Activated T-helper 1 cell treated with anti-CD3 and anti-CD28 coated beads, Interleukin-12 subunit alpha, Interleukin-12 subunit beta, Interleukin-2, Interleukin-4 antibody, amounts not matched to agents 30 ng/mL and 10 ng/mL and 1 ng/mL, durations not matched to agents 14 hours and 24 hours and 36 hours (primary cell): ENCODE measurements around the gene PPP2R2C. TPM values are rescaled to one million over a fixed set of nuclear protein-coding genes. Genes with fewer than 3 reads are reported as not detected.

Source experiments
- DNase-seq: peaks from one replicate; pipeline ENCODE4 v3.0.0; 2021; ENCODE audit warnings: low spot score
- H3K27ac Mint-ChIP-seq: one replicate; pipeline ENCODE4 v1.8.0; 2021; ENCODE audit warnings: mild to moderate bottlenecking, mixed read lengths
- H3K27me3 Mint-ChIP-seq: one replicate; pipeline ENCODE4 v1.8.0; 2022; ENCODE audit warnings: mild to moderate bottlenecking, moderate library complexity, mixed read lengths; ENCODE audit not compliant: insufficient read depth
- H3K36me3 Mint-ChIP-seq: one replicate; pipeline ENCODE4 v1.8.0; 2021; ENCODE audit warnings: low read depth, mixed read lengths
- H3K4me1 Mint-ChIP-seq: one replicate; pipeline ENCODE4 v1.8.0; 2021; ENCODE audit warnings: low read depth, mixed read lengths
- H3K4me3 Mint-ChIP-seq: one replicate; pipeline ENCODE4 v1.8.0; 2021; ENCODE audit warnings: mild to moderate bottlenecking, moderate library complexity, mixed read lengths
- H3K9me3 Mint-ChIP-seq: one replicate; pipeline ENCODE4 v1.8.0; 2021; ENCODE audit warnings: mixed read lengths
- intact Hi-C: fragments of 100-400 bp; cut with micrococcal nuclease; formaldehyde crosslinking; loops from one replicate; pipeline ENCODE4 v1.15.1; 2024
- total RNA-seq: library from RNA; stranded (reverse); gene quantifications from 2 replicates; pipeline ENCODE4 v1.2.3, GENCODE V29; 2022

Gene PPP2R2C
- total RNA-seq, 1 donor from 2014 or later, result not detected

GRCh38 chr4:6470502-6471306 is 1.7 kb downstream of the PPP2R2C start:
- H3K27ac Mint-ChIP-seq, result no peak overlapping the region
- no peak for DNase-seq
- H3K36me3 Mint-ChIP-seq, result no peaks in the 10 kb centered on the region
- peak overlapping the region; percentile 2 for H3K4me3 Mint-ChIP-seq
- H3K4me1 Mint-ChIP-seq, result no peaks in the 10 kb centered on the region
- peaks cover 44% of the 10 kb centered on the region for H3K27me3 Mint-ChIP-seq
- no peaks in the 10 kb centered on the region for H3K9me3 Mint-ChIP-seq
- intact Hi-C loops, result no loop called here

- Mint-ChIP-seq H3K4me3 (peak overlapping the region; percentile 2), H3K4me1 (no peaks in the 10 kb centered on the region), H3K27ac (no peak overlapping the region), H3K27me3 (peaks cover 44% of the 10 kb centered on the region), H3K36me3 (no peaks in the 10 kb centered on the region), H3K9me3 (no peaks in the 10 kb centered on the region)
- no peak for DNase-seq
- intact Hi-C loops, result no loop called here
Measured at GRCh38 chr4:6469898-6470501, 2.4 kb downstream of the PPP2R2C start.

- intact Hi-C loops, result no loop called here
- H3K4me3 Mint-ChIP-seq, result no peak overlapping the region
- no peaks in the 10 kb centered on the region for H3K9me3 Mint-ChIP-seq
- H3K27me3 Mint-ChIP-seq, result peaks cover 47% of the 10 kb centered on the region
- no peaks in the 10 kb centered on the region for H3K4me1 Mint-ChIP-seq
- H3K36me3 Mint-ChIP-seq, result no peaks in the 10 kb centered on the region
- DNase-seq, result no peak
- peak overlapping the region; percentile 30 for H3K27ac Mint-ChIP-seq
Measured at GRCh38 chr4:6469144-6469543, 3.3 kb downstream of the PPP2R2C start.

- no peaks in the 10 kb centered on the region for H3K36me3 Mint-ChIP-seq
- no peaks in the 10 kb centered on the region for H3K9me3 Mint-ChIP-seq
- DNase-seq, result no peak
- no peak overlapping the region for H3K4me3 Mint-ChIP-seq
- no peaks in the 10 kb centered on the region for H3K4me1 Mint-ChIP-seq
- H3K27ac Mint-ChIP-seq, result no peak overlapping the region
- intact Hi-C loops, result no loop called here
- peaks cover 45% of the 10 kb centered on the region for H3K27me3 Mint-ChIP-seq
Measured at GRCh38 chr4:6468376-6468775, 4.0 kb downstream of the PPP2R2C start.

- Mint-ChIP-seq H3K4me1 (no peaks in the 10 kb centered on the region), H3K27me3 (peaks cover 38% of the 10 kb centered on the region), H3K9me3 (no peaks in the 10 kb centered on the region), H3K27ac (no peak overlapping the region), H3K36me3 (no peaks in the 10 kb centered on the region), H3K4me3 (no peak overlapping the region)
- intact Hi-C loops, result no loop called here
- DNase-seq, result no peak
Measured at GRCh38 chr4:6467600-6467999, 4.8 kb downstream of the PPP2R2C start.

- H3K36me3 Mint-ChIP-seq, result no peaks in the 10 kb centered on the region
- peaks cover 38% of the 10 kb centered on the region for H3K27me3 Mint-ChIP-seq
- intact Hi-C loops, result no loop called here
- H3K4me3 Mint-ChIP-seq, result no peak overlapping the region
- no peak overlapping the region for H3K27ac Mint-ChIP-seq
- no peaks in the 10 kb centered on the region for H3K9me3 Mint-ChIP-seq
- DNase-seq, result no peak
- no peaks in the 10 kb centered on the region for H3K4me1 Mint-ChIP-seq
Measured at GRCh38 chr4:6466756-6467381, 5.5 kb downstream of the PPP2R2C start.

- H3K4me3 Mint-ChIP-seq, result no peak overlapping the region
Measured at GRCh38 chr4:6465955-6466354, 6.5 kb downstream of the PPP2R2C start.

GRCh38 chr4:6464842-6465588 is 7.4 kb downstream of the PPP2R2C start:
- no peak overlapping the region for H3K4me3 Mint-ChIP-seq
- peaks cover 36% of the 10 kb centered on the region for H3K27me3 Mint-ChIP-seq
- DNase-seq, result no peak
- H3K36me3 Mint-ChIP-seq, result no peaks in the 10 kb centered on the region
- H3K4me1 Mint-ChIP-seq, result no peaks in the 10 kb centered on the region
- no peak overlapping the region for H3K27ac Mint-ChIP-seq
- intact Hi-C loops, result no loop called here
- no peaks in the 10 kb centered on the region for H3K9me3 Mint-ChIP-seq

More at GRCh38 chr4:6465955-6466354, 6.5 kb downstream of the PPP2R2C start:
- H3K9me3 Mint-ChIP-seq, result no peaks in the 10 kb centered on the region
- no peaks in the 10 kb centered on the region for H3K4me1 Mint-ChIP-seq
- peaks cover 38% of the 10 kb centered on the region for H3K27me3 Mint-ChIP-seq
- intact Hi-C loops, result no loop called here
- no peak overlapping the region for H3K27ac Mint-ChIP-seq
- DNase-seq, result no peak
- no peaks in the 10 kb centered on the region for H3K36me3 Mint-ChIP-seq

- H3K4me1 Mint-ChIP-seq, result no peaks in the 10 kb centered on the region
- H3K27me3 Mint-ChIP-seq, result peaks cover 23% of the 10 kb centered on the region
- H3K36me3 Mint-ChIP-seq, result no peaks in the 10 kb centered on the region
- no peak overlapping the region for H3K27ac Mint-ChIP-seq
- no peak for DNase-seq
- no peak overlapping the region for H3K4me3 Mint-ChIP-seq
- no peaks in the 10 kb centered on the region for H3K9me3 Mint-ChIP-seq
- intact Hi-C loops, result no loop called here
Measured at GRCh38 chr4:6463311-6464289, 8.8 kb downstream of the PPP2R2C start.

- Mint-ChIP-seq H3K4me1 (no peaks in the 10 kb centered on the region), H3K27ac (no peak overlapping the region), H3K27me3 (peaks cover 17% of the 10 kb centered on the region), H3K4me3 (no peak overlapping the region), H3K36me3 (no peaks in the 10 kb centered on the region), H3K9me3 (no peaks in the 10 kb centered on the region)
- DNase-seq, result no peak
- intact Hi-C loops, result no loop called here
Measured at GRCh38 chr4:6461301-6462165, 10.9 kb downstream of the PPP2R2C start.

GRCh38 chr4:6460876-6461275 is 11.5 kb downstream of the PPP2R2C start:
- no peak overlapping the region for H3K4me3 Mint-ChIP-seq
- intact Hi-C loops, result no loop called here
- peaks cover 13% of the 10 kb centered on the region for H3K27me3 Mint-ChIP-seq
- no peak overlapping the region for H3K27ac Mint-ChIP-seq
- no peak for DNase-seq
- no peaks in the 10 kb centered on the region for H3K36me3 Mint-ChIP-seq
- H3K4me1 Mint-ChIP-seq, result no peaks in the 10 kb centered on the region
- H3K9me3 Mint-ChIP-seq, result no peaks in the 10 kb centered on the region
